Umbilical cord (tissue), 2 donors: ENCODE results near the gene ZNF823. TPM values are rescaled to one million over a fixed set of nuclear protein-coding genes. Genes with fewer than 3 reads are reported as not detected.
"Not testable (repeated sequence)": the region's sequence is repeated elsewhere in the genome, so short reads cannot be mapped to it uniquely, and the experiment has no call there.

Experiments used
- DNase-seq: peaks from one replicate; pipeline ENCODE4 v3.0.0-alpha.2; 2015; ENCODE audit warnings: low spot score
- total RNA-seq: library from RNA; depleted of rRNA; stranded (reverse); fragments of >200 nt; gene quantifications from one replicate; pipeline ENCODE4 v1.2.3, GENCODE V29; 2014; ENCODE audit warnings: low replicate concordance; ENCODE audit not compliant: insufficient read depth

The ZNF823 gene
- total RNA-seq, 1 donor from 2014 or later = 22.1 TPM

- no peak for DNase-seq
Observed at GRCh38 chr19:11680689-11681302, 58.0 kb downstream of the ZNF823 start.

- no peak for DNase-seq
Observed at GRCh38 chr19:11678504-11678903, 60.2 kb downstream of the ZNF823 start.

GRCh38 chr19:11676661-11677600, 61.8 kb downstream of the ZNF823 start:
- DNase-seq = not testable (repeated sequence)

DNA sequence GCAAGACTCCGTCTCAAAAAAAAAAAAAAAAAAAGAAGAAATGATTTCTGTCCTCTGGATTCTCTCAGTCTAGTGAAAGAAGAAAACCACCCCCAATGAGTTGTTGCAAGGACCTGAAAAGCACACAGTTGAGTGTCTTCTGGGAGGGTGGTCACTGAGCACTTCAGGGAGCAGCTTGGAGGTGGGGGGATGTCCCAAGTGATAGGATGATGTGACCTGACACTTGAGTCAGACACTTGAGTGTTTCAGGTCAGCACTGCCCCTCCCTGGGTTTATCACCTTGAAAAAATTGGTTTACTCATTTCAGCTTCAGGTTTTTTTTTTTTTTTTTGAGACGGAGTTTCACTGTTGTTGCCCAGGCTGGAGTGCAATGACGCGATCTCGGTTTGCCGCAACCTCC, 63.2 kb downstream of the ZNF823 start:
- no peak for DNase-seq

- DNase-seq = no peak
Observed at GRCh38 chr19:11674067-11674492, 64.7 kb downstream of the ZNF823 start.

DNA sequence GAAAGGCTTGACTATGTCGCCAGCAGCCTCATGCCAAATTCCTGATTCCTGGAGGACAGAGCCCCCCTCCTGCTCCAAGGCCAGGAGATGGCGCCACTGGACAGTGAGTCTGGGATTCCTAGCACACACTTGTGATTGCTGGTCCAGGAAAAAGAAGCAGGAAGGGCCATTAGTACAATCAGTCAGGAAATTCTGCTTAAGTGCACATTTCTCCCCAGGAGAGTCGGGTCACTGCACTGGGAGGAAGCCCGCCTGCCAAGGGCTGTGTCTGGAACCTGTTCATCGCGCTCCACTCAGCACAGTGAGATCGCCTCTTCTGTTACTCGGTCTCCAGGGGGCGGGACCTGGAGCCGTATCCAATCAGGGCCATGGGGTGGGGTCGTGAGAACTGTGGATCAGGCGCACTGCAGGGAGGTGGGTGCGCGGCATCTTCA, 65.1 kb downstream of the ZNF823 start:
- peak; percentile 67 for DNase-seq

Other genes with a start within 250 kb of the ZNF823 start
- gene ZNF653, start 233.1 kb downstream of the ZNF823 start, total RNA-seq = 14.7 TPM
- 43.8 TPM for gene ECSIT, start 209.8 kb downstream of the ZNF823 start, total RNA-seq
- 1,035 TPM for gene CNN1, start 200.1 kb downstream of the ZNF823 start, total RNA-seq
- gene ELOF1, start 179.7 kb downstream of the ZNF823 start, total RNA-seq = 8.7 TPM
- 2.6 TPM for gene ACP5, start 161.3 kb downstream of the ZNF823 start, total RNA-seq
- 25.0 TPM for gene ZNF627, start 141.5 kb downstream of the ZNF823 start, total RNA-seq
- gene ZNF441, start 28.1 kb upstream of the ZNF823 start, total RNA-seq = 16.9 TPM
- gene ZNF491, start 59.6 kb upstream of the ZNF823 start, total RNA-seq = 3.1 TPM
- gene ZNF440, start 75.3 kb upstream of the ZNF823 start, total RNA-seq = 32.7 TPM
- gene ZNF439, start 109.8 kb upstream of the ZNF823 start, total RNA-seq = 9.1 TPM
- gene ZNF69, start 148.8 kb upstream of the ZNF823 start, total RNA-seq = 27.9 TPM
- 16.1 TPM for gene ZNF700, start 186.2 kb upstream of the ZNF823 start, total RNA-seq
- 11.6 TPM for gene ZNF763, start 226.1 kb upstream of the ZNF823 start, total RNA-seq